GM19452 (cell line): ENCODE results near the gene NLRP4.
"Not testable (repeated sequence)": the region's sequence is repeated elsewhere in the genome, so short reads cannot be mapped to it uniquely, and the experiment has no call there.

Source experiments
- ATAC-seq: cut with Tn5 transposase; IDR thresholded peaks from one replicate; pipeline ENCODE4 v1.9.1; 2021; ENCODE audit not compliant: unreplicated experiment

Gene NLRP4

GRCh38 chr19:55882626-55883025 lies 46.3 kb downstream of the NLRP4 start:
- ATAC-seq = no peak

- ATAC-seq = no peak
Observed at GRCh38 chr19:55898911-55899310, 62.6 kb downstream of the NLRP4 start.

DNA sequence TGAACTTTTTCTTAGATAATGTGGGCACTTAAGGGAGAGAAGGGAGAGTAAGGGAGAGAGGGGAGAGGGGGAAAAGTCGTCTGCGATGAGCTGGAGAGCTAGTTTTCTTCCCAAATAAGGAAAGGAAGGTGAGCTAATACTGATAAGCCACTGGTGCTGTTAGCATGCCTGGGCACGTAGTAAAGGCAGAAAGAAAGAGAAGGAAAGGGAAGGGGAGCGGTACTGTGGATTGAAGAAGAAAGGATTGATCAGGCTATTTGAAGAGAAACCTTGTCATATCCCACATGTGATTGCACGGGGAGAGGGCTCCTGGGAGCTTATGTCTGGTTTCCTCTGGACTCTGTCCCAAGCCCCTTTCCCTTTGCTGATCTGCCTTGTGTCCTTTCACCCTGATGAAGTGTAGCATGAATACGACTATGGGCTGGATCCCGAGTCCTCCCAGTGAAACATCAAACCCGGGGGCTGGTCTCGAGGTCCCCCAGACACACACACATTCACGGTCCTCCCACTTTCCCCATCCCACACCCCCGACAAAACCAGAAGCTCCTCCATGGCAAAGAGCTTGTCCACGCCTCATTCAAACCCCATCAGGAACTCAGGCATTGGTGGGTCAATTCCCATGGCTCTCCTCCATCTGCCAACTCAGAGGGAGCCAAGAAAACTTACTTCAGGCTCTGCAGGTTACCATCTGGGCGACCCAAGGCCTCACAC lies 65.2 kb downstream of the NLRP4 start:
- no peak for ATAC-seq

DNA sequence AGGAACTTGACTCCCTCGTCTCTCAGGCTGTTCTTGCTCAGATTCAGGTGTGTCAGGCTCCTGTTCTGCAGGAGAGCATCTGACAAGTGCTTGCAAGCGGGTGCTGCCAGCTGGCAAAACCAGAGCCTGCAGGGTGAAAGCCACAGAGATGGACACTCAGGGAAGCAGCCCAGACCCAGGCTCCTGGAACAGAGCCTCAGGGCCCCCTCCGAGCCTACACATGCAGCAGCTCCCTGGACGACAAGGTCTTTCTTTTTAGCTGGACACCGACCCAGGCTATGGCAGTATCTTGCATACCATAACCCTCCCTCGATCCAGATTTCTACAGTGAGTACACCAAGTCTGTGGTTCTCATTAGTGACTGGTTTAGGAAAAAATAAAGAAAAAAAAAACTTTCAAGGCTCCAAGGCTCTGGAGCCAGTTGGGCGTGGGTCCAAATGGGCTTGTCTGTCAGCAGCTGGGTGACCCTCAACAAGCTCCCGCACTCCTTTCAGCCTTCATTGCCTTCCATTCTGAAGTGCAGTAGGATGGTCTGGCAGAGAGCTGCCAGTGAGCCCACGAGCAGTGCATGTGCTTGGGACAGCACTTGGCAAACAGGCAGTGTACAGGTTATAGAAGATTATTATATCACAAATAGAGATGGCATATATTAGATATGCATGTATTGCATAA lies 65.9 kb downstream of the NLRP4 start:
- ATAC-seq = no peak

GRCh38 chr19:55907286-55907685 lies 70.9 kb downstream of the NLRP4 start:
- ATAC-seq = no peak

DNA sequence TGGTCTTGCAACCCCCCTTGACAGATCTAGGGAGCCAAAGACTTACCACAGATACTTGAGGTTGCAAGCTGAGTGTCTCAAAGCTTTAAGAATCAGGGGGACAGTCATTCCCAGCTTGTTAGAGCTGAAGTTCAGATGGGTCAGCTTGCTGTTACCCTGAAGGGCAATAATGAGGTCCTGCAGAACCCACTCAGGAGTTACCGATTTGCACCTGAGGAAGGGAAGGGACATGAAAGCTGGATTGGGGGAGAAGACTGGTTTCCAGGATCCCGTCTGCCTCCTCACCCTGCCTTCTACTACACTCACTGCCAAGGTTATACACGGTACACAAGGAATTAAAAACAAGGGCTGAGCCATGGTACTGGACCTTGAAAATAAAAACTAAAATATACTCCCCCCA lies 71.4 kb downstream of the NLRP4 start:
- no peak for ATAC-seq

DNA sequence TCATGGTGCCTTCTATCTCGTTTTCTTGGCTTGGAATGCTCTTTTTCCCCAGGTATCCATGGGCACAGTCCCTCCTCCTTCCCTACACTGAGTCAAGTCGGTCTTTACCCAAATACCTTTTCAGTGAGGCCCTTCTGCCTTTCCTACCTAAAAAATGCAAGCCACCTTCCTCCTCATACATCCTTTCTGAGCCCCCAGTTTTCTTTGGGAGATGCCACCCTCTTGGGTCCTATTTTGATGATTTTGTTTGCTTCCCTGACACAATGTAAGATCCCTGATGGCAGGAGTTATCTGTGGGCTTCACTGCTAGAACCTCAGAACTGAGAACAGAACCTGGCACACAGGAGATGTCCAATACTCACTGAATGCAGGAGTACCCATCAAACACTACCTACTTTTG lies 73.5 kb downstream of the NLRP4 start:
- ATAC-seq = no peak

GRCh38 chr19:55912916-55913315 lies 76.6 kb downstream of the NLRP4 start:
- no peak for ATAC-seq

- ATAC-seq = no peak
Observed at GRCh38 chr19:55913643-55914268, 77.4 kb downstream of the NLRP4 start.

DNA sequence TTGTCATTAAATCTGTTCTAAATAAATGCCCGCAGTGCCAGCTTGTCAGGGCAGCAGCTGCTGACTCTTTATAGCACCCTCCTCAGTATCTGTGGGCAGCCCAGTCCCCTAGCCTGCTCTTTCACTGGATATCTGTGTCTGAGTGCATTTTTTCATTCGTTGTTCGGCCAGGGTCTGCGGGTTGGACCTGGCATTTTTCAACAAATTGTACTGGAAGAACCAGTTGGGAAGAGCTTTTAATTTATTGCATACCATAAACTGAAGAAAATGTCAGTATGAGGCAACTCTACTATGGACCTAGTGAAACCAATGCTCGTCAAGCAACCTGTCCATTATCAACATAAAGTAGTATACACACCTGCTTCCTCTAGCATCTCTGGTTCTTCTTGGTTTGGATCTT lies 87.2 kb downstream of the NLRP4 start:
- ATAC-seq = no peak

DNA sequence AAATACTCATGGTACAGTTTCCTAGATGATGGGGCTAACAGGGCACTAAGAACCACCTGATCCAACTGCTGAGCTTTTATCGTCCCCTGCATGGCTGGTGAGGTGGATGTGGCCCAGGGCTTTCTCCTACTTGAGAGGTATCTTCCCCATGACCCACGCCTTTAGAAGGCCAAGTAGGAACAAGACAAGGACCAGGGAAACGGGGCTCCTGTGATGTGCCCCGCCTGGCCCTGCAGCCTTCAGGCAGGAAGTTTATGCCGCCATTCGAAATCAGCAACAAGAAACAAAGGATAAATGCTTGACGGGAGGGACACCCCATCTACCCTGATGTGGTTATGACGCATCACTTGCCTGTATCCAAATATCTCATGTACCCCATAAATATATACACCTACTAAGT lies 91.7 kb downstream of the NLRP4 start:
- ATAC-seq = no peak

GRCh38 chr19:55929258-55929657 lies 92.9 kb downstream of the NLRP4 start:
- ATAC-seq = not testable (repeated sequence)

DNA sequence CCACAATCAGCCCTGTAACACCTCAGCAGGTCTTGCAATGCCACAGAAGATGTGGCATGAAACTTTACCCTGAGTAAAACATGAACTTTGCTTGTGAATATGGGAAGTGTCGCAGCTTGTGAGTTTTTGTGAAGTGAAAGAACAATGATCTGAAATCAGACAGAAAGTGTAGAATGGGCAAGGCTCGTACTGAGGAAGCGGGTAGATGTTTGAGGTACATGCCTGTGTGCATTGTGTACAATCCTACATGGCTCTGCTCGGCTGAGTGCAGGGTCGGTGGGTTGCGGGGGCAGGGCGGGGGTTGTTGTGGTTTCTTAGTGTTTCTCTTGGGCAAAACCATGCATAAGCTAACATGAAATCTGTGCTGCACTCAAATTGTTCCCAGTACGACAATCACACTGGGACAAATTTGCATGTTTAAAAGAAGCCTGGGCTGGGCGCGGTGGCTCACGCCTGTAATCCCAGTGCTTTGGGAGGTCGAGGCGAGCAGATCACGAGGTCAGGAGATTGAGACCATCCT lies 94.7 kb downstream of the NLRP4 start:
- ATAC-seq = no peak
